ENCODE measurements around the gene CYFIP2. TPM values are rescaled to one million over a fixed set of nuclear protein-coding genes. Genes with fewer than 3 reads are reported as not detected.

The CYFIP2 gene
- total and polyA plus RNA-seq, 10 of the 15 experiments (the other 5 are each of a cell fraction or from before 2014, with no cell fraction given): 43.4 to 173 (median 96.0) TPM

DNA sequence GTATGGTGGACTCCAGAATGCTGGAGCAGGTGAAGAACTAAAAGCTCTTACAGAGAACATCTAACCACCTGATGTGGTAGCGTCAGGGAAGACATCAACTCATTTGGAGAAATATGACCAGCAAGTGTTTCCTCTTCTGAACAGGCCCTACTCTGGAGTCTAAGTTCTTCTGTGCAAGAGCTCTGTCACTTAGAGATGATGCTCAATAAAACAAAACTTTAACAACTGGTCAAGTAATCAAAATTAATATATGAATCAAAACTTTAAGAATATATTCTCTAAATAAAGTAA is 85.8 kb downstream of the CYFIP2 start (continued):
- TF ChIP-seq EGR1 (IDR thresholded peaks at IDR 0.05; ENCODE audit: borderline replicate concordance in 1 of 2, low read depth in 2 of 2, low read length in 2 of 2) (no peak), JUND (IDR thresholded peaks at IDR 0.05; ENCODE audit: low read depth, low read length) (no peak)

DNA sequence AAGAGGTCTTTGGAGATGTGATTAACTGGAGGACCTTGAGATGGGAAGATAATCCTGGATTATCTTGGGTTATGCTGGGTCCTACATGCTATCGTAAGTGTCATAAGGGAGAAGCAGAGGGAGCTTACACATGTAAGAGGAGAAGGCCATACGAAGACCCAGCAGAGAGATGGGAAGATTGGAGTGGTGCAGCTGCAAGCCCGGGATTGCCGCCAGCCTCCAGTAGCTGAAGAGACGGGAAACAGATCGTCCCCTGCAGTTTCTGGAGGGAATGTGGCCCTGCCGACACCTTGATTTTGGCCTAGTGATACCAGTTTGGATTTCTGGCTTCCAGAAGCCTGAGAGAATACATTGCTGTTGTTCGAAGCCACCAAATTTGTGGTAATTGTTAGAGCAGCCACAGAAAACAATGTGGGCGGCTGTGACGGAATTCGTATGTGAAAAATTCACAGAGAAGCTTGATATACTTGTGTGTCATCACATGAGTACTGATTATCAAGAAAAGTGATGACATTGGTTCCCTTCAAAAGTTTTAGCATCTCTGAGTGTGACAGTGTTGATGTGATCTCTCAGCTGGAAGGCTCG is 86.9 kb downstream of the CYFIP2 start:
- H3K9me3 ChIP-seq (replicated peaks; ENCODE audit: control insufficient read depth, insufficient read depth, low read length): peaks cover 3% of the 10 kb centered on the region; the same call in 2 of the 3 replicates
- H3K79me2 ChIP-seq (ENCODE audit: control insufficient read depth, insufficient read depth, low read length): no peaks in the 10 kb centered on the region
- H3K9ac ChIP-seq (ENCODE audit: control insufficient read depth, insufficient read depth, low read length): no peak overlapping the region
- ChIA-PET POLR2A (no interaction called here), RAD21 (ENCODE audit: unreplicated experiment) (no interaction called here), SMC1A (ENCODE audit: uncharacterized antibody, unreplicated experiment) (no interaction called here), CTCF (interaction anchor here (1.0 to 2.4 kb wide), 3 partner anchors 8 to 22 kb away, joined by 3 to 10 read pairs (median 3); a partner anchor contains a TSS)
- H3K27me3 ChIP-seq (replicated peaks in 1 of 2; ENCODE audit: control insufficient read depth in 2 of 2, insufficient read depth in 2 of 2, low read length in 1 of 2): no peaks in the 10 kb centered on the region
- no peak overlapping the region for H3K4me2 ChIP-seq (ENCODE audit: control insufficient read depth, insufficient read depth)
- H3K27ac ChIP-seq (ENCODE audit: control insufficient read depth, insufficient read depth): no peak overlapping the region
- peaks cover 0 to 16% of the 10 kb centered on the region in 2 experiments; a peak in 3 of 4 replicates for H3K36me3 ChIP-seq (ENCODE audit: control insufficient read depth in 2 of 2, insufficient read depth in 2 of 2, low read length in 1 of 2)
- no peaks in the 10 kb centered on the region for H4K20me1 ChIP-seq (ENCODE audit: control insufficient read depth, insufficient read depth)
- peaks cover 5% of the 10 kb centered on the region; the same call in 1 of the 2 replicates for H3K4me1 ChIP-seq (ENCODE audit: control insufficient read depth, insufficient read depth, low read length)
- no peak overlapping the region for H2AFZ ChIP-seq (ENCODE audit: control insufficient read depth, low read depth, low read length)
- ATAC-seq (no peak), FAIRE-seq (no peak), DNase-seq (ENCODE audit: low read depth, low spot score) (no peak)
- intact Hi-C loops (cut with micrococcal nuclease; ENCODE audit: unreplicated experiment) (no loop called here), in situ Hi-C loops (cut with MboI) (no loop called here)
- BruUV-seq (replicated peaks): no TSS peak
- over 99% methylated on average over 12 of the region's 12 CpGs for WGBS (ENCODE audit: insufficient coverage, insufficient replicate concordance, low lambda C conversion rate, missing lambda C conversion rate)
- no peak overlapping the region for H3K4me3 ChIP-seq
- TF ChIP-seq STAT1 (conservative IDR thresholded peaks at IDR 0.05): no peak
- TF ChIP-seq MYC (IDR thresholded peaks at IDR 0.05; ENCODE audit: insufficient read depth, insufficient read length, insufficient replicate concordance, low read length, severe bottlenecking): no peak
- TF ChIP-seq, protein P1, sequence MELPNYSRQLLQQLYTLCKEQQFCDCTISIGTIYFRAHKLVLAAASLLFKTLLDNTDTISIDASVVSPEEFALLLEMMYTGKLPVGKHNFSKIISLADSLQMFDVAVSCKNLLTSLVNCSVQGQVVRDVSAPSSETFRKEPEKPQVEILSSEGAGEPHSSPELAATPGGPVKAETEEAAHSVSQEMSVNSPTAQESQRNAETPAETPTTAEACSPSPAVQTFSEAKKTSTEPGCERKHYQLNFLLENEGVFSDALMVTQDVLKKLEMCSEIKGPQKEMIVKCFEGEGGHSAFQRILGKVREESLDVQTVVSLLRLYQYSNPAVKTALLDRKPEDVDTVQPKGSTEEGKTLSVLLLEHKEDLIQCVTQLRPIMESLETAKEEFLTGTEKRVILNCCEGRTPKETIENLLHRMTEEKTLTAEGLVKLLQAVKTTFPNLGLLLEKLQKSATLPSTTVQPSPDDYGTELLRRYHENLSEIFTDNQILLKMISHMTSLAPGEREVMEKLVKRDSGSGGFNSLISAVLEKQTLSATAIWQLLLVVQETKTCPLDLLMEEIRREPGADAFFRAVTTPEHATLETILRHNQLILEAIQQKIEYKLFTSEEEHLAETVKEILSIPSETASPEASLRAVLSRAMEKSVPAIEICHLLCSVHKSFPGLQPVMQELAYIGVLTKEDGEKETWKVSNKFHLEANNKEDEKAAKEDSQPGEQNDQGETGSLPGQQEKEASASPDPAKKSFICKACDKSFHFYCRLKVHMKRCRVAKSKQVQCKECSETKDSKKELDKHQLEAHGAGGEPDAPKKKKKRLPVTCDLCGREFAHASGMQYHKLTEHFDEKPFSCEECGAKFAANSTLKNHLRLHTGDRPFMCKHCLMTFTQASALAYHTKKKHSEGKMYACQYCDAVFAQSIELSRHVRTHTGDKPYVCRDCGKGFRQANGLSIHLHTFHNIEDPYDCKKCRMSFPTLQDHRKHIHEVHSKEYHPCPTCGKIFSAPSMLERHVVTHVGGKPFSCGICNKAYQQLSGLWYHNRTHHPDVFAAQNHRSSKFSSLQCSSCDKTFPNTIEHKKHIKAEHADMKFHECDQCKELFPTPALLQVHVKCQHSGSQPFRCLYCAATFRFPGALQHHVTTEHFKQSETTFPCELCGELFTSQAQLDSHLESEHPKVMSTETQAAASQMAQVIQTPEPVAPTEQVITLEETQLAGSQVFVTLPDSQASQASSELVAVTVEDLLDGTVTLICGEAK (IDR thresholded peaks at IDR 0.05; ENCODE audit: borderline replicate concordance): no peak
- TF ChIP-seq IRF4 (IDR thresholded peaks at IDR 0.05; ENCODE audit: low read depth, low read length): no peak
- TF ChIP-seq, protein P2, sequence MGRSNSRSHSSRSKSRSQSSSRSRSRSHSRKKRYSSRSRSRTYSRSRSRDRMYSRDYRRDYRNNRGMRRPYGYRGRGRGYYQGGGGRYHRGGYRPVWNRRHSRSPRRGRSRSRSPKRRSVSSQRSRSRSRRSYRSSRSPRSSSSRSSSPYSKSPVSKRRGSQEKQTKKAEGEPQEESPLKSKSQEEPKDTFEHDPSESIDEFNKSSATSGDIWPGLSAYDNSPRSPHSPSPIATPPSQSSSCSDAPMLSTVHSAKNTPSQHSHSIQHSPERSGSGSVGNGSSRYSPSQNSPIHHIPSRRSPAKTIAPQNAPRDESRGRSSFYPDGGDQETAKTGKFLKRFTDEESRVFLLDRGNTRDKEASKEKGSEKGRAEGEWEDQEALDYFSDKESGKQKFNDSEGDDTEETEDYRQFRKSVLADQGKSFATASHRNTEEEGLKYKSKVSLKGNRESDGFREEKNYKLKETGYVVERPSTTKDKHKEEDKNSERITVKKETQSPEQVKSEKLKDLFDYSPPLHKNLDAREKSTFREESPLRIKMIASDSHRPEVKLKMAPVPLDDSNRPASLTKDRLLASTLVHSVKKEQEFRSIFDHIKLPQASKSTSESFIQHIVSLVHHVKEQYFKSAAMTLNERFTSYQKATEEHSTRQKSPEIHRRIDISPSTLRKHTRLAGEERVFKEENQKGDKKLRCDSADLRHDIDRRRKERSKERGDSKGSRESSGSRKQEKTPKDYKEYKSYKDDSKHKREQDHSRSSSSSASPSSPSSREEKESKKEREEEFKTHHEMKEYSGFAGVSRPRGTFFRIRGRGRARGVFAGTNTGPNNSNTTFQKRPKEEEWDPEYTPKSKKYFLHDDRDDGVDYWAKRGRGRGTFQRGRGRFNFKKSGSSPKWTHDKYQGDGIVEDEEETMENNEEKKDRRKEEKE (IDR thresholded peaks at IDR 0.05): no peak
- no peak for TF ChIP-seq YBX1 (IDR thresholded peaks at IDR 0.05)
- TF ChIP-seq, protein P3, sequence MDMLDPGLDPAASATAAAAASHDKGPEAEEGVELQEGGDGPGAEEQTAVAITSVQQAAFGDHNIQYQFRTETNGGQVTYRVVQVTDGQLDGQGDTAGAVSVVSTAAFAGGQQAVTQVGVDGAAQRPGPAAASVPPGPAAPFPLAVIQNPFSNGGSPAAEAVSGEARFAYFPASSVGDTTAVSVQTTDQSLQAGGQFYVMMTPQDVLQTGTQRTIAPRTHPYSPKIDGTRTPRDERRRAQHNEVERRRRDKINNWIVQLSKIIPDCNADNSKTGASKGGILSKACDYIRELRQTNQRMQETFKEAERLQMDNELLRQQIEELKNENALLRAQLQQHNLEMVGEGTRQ (IDR thresholded peaks at IDR 0.05; ENCODE audit: borderline replicate concordance, low read depth, low read length): no peak
- TF ChIP-seq KLF5 (IDR thresholded peaks at IDR 0.05; ENCODE audit: partially characterized antibody): no peak
- no peak for TF ChIP-seq BCL11A (IDR thresholded peaks at IDR 0.05; ENCODE audit: low read depth, low read length)
- no peak for TF ChIP-seq GATAD2B (conservative IDR thresholded peaks at IDR 0.05; ENCODE audit: low read depth)
